Psoas muscle (tissue), 8 donors: ENCODE data around the gene MMP7. TPM values are rescaled to one million over a fixed set of nuclear protein-coding genes. Genes with fewer than 3 reads are reported as not detected.
A peak's percentile ranks its signal among the peaks of the same experiment; 100 is the strongest.

ENCODE experiments used
- ATAC-seq, 4 donors: fragments of 200-7000 bp; cut with Tn5 transposase; one replicate each; pipeline ENCODE4 v1.9.1; 2020; ENCODE audit warnings: moderate library complexity in 3 of 4, mild to moderate bottlenecking in 2 of 4
- DNase-seq, 2 donors: peaks; one replicate each; pipeline ENCODE4 v3.0.0-alpha.2; 2020
- H3K27ac ChIP-seq: fragments of 200-600 bp; one replicate; pipeline ENCODE4 v1.8.0; 2022
- H3K27me3 ChIP-seq, 3 donors: fragments of 200-600 bp in 1 of 3; one replicate each; pipeline versions ENCODE4 v1.6.1 to v1.8.0; 2013 to 2022; ENCODE audit warnings: low read length in 2 of 3, mild to moderate bottlenecking in 2 of 3, moderate library complexity in 1 of 3; ENCODE audit not compliant: insufficient read depth in 3 of 3
- H3K36me3 ChIP-seq, 2 donors: fragments of 200-600 bp in 1 of 2; one replicate each; pipeline versions ENCODE4 v1.6.1 to v1.8.0; 2013 to 2022; ENCODE audit warnings: low read depth in 1 of 2, mild to moderate bottlenecking in 1 of 2, moderate library complexity in 1 of 2; ENCODE audit not compliant: insufficient read depth in 1 of 2
- H3K4me1 ChIP-seq: fragments of 200-600 bp; one replicate; pipeline ENCODE4 v1.8.0; 2022
- H3K4me3 ChIP-seq: fragments of 200-600 bp; one replicate; pipeline ENCODE4 v1.8.0; 2022; ENCODE audit warnings: mild to moderate bottlenecking
- H3K9me3 ChIP-seq: fragments of 200-600 bp; one replicate; pipeline ENCODE4 v1.8.0; 2022
- CTCF ChIP-seq: fragments of 200-600 bp; IDR thresholded peaks from one replicate; pipeline ENCODE4 v1.8.0; 2022; ENCODE audit warnings: antibody characterized with exemption
- WGBS, 3 donors: extraction: QIAGEN DNeasy Blood & Tissue Kit; methylation state at CpG; one replicate each; pipeline versions ENCODE4 v1.1.6 to v1.1.7; 2013; 5-methylcytosine and 5-hydroxymethylcytosine counted together
- intact Hi-C, 2 donors: fragments of 100-400 bp; cut with DNase I; formaldehyde crosslinking; loops; one replicate each; pipeline versions ENCODE4 v1.11.0 to v1.14.2; 2022
- polyA plus RNA-seq, 3 donors: library from polyadenylated mRNA; stranded (reverse); fragments of 200-250 nt; gene quantifications; one replicate each; pipeline ENCODE4 v1.2.3, GENCODE V29; 2013
- total RNA-seq, 4 donors: library from RNA; stranded (reverse); fragmentation: NEBNext Ultra II Directional in 2 of 4; extraction: Animal tissue kit (Norgen Biotek cat#: 25700) in 2 of 4; gene quantifications; one replicate each; pipeline versions ENCODE4 v1.2.1 to v1.2.4, GENCODE V29; 2021 to 2023
- donor health status: healthy with polysubstance abuse.
- donor health status: DM: no; HTN: no; CAD: no; lungs with moderate emphysema.
- donor health status: Bipolar disorder and iron deficiency.
- donor health status: healthy.
- donor health status: DM: yes; HTN: yes; CAD: no.
- donor health status: DM: no; HTN: no; CAD: no.
- donor health status: DM: no; HTN: no; CAD: no.
- donor health status: DM: yes; HTN: yes; CAD: no.

Gene MMP7
- total and polyA plus RNA-seq, 7 donors: 0.31 TPM; not detected in 6

- no peak overlapping the region for H3K27ac ChIP-seq
- no peaks in the 10 kb centered on the region for H3K9me3 ChIP-seq
- no peaks in the 10 kb centered on the region for H3K27me3 ChIP-seq
- DNase-seq: no peak
- WGBS, 3 donors: 84 to 94% (median 87%) methylated on average over 2 of the region's 2 CpGs
- H3K36me3 ChIP-seq: no peaks in the 10 kb centered on the region
- intact Hi-C loops: no loop called here
- TF ChIP-seq CTCF: no peak
- no peaks in the 10 kb centered on the region for H3K4me1 ChIP-seq
- H3K4me3 ChIP-seq: no peak overlapping the region
- ATAC-seq: no peak
These were observed 33.6 kb upstream of the MMP7 start for GRCh38 chr11:102564110-102564509.

- H3K4me1 ChIP-seq: no peaks in the 10 kb centered on the region
- H3K27ac ChIP-seq: no peak overlapping the region
- no peak overlapping the region for H3K4me3 ChIP-seq
- H3K9me3 ChIP-seq: no peaks in the 10 kb centered on the region
- no peaks in the 10 kb centered on the region for H3K36me3 ChIP-seq
- intact Hi-C loops: no loop called here
- ATAC-seq: no peak
- no peak for TF ChIP-seq CTCF
- DNase-seq: no peak
- H3K27me3 ChIP-seq: no peaks in the 10 kb centered on the region
These were observed 31.1 kb upstream of the MMP7 start for GRCh38 chr11:102561636-102562035.

- Histone ChIP-seq H3K36me3 (no peaks in the 10 kb centered on the region), H3K27ac (no peak overlapping the region), H3K9me3 (no peaks in the 10 kb centered on the region), H3K4me1 (no peaks in the 10 kb centered on the region), H3K27me3 (no peaks in the 10 kb centered on the region), H3K4me3 (peak overlapping the region; percentile 44)
- peak in 2 of 4 donors; percentile 53 to 69 for ATAC-seq
- DNase-seq: no peak
- intact Hi-C loops: no loop called here
- TF ChIP-seq CTCF: no peak
- 15 to 26% (median 20%) methylated on average over 6 of the region's 6 CpGs for WGBS, 3 donors
These were observed 30.0 kb upstream of the MMP7 start for GRCh38 chr11:102560555-102561011.

GRCh38 chr11:102559839-102560238 lies 29.3 kb upstream of the MMP7 start:
- Histone ChIP-seq H3K27ac (no peak overlapping the region), H3K27me3 (no peaks in the 10 kb centered on the region), H3K36me3 (no peaks in the 10 kb centered on the region), H3K9me3 (no peaks in the 10 kb centered on the region), H3K4me1 (no peaks in the 10 kb centered on the region), H3K4me3 (no peak overlapping the region)
- TF ChIP-seq CTCF: no peak
- intact Hi-C loops: no loop called here
- no peak for DNase-seq
- no peak for ATAC-seq

GRCh38 chr11:102555091-102555490 lies 24.5 kb upstream of the MMP7 start:
- intact Hi-C loops: no loop called here
- no peaks in the 10 kb centered on the region for H3K9me3 ChIP-seq
- WGBS, 3 donors: 84 to 88% (median 85%) methylated on average over 3 of the region's 3 CpGs
- H3K4me3 ChIP-seq: no peak overlapping the region
- H3K4me1 ChIP-seq: no peaks in the 10 kb centered on the region
- ATAC-seq (no peak), DNase-seq (no peak)
- H3K27me3 ChIP-seq: no peaks in the 10 kb centered on the region
- TF ChIP-seq CTCF: no peak
- no peak overlapping the region for H3K27ac ChIP-seq
- H3K36me3 ChIP-seq: no peaks in the 10 kb centered on the region
